Upper lobe of right lung (tissue), 1 donor: ENCODE measurements around the gene CFAP141. TPM values are rescaled to one million over a fixed set of nuclear protein-coding genes. Genes with fewer than 3 reads are reported as not detected.

Experiments
- ATAC-seq: fragments of 200-7000 bp; cut with Tn5 transposase; one replicate; pipeline ENCODE4 v1.9.1; 2020; ENCODE audit warnings: mild to moderate bottlenecking, moderate library complexity
- DNase-seq: peaks from one replicate; pipeline ENCODE4 v3.0.0-alpha.2; 2020
- H3K27ac ChIP-seq: fragments of 200-600 bp; one replicate; pipeline ENCODE4 v1.8.0; 2022
- H3K27me3 ChIP-seq: fragments of 200-600 bp; one replicate; pipeline ENCODE4 v1.8.0; 2022; ENCODE audit warnings: mild to moderate bottlenecking
- H3K36me3 ChIP-seq: fragments of 200-600 bp; one replicate; pipeline ENCODE4 v1.8.0; 2022
- H3K4me1 ChIP-seq: fragments of 200-600 bp; one replicate; pipeline ENCODE4 v1.8.0; 2022
- H3K4me3 ChIP-seq: fragments of 200-600 bp; one replicate; pipeline ENCODE4 v1.8.0; 2022; ENCODE audit warnings: mild to moderate bottlenecking
- H3K9me3 ChIP-seq: fragments of 200-600 bp; one replicate; pipeline ENCODE4 v1.8.0; 2022
- intact Hi-C: fragments of 100-400 bp; cut with DNase I; formaldehyde crosslinking; loops from one replicate; pipeline ENCODE4 v1.11.0; 2022
- total RNA-seq: library from RNA; stranded (reverse); fragmentation: NEBNext Ultra II Directional; extraction: Animal tissue kit (Norgen Biotek cat#: 25700); gene quantifications from one replicate; pipeline ENCODE4 v1.2.1, GENCODE V29; 2021
- TF ChIP-seq, protein P1 (sequence below): fragments of 200-600 bp; IDR thresholded peaks from one replicate; pipeline ENCODE4 v1.8.0; 2022; ENCODE audit warnings: antibody characterized with exemption
- donor health status: DM: no; HTN: yes; CAD: no; lungs with severe emphysema.

CFAP141 gene
- total RNA-seq, 1 donor from 2014 or later: not detected

DNA sequence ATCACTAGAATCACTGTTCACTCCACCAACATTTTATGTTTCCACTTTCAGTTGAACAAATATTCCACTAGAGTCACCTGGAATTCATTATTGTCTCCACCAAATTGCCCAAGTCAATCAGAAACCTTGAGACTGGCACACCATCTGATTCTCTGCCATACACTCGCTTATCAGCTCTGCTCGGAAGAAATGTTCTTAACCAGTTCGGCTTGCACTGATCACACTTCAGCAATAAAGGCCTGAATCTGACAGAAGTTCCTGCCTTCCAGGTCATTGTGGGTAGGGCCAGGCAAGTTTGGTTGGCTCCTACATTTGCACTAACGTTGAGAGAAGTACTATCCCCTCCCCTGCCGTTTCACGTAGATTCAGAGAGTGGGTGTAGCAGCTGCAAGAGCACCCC, 24.2 kb downstream of the CFAP141 start:
- no peak for ATAC-seq
- H3K27me3 ChIP-seq: no peaks in the 10 kb centered on the region
- peak overlapping the region; percentile 98 for H3K4me3 ChIP-seq
- peaks cover 7% of the 10 kb centered on the region for H3K36me3 ChIP-seq
- no peaks in the 10 kb centered on the region for H3K9me3 ChIP-seq
- DNase-seq: no peak
- H3K27ac ChIP-seq: peak overlapping the region; percentile 96
- peaks cover 51% of the 10 kb centered on the region for H3K4me1 ChIP-seq
- intact Hi-C loops: no loop called here
- TF ChIP-seq, protein P1, sequence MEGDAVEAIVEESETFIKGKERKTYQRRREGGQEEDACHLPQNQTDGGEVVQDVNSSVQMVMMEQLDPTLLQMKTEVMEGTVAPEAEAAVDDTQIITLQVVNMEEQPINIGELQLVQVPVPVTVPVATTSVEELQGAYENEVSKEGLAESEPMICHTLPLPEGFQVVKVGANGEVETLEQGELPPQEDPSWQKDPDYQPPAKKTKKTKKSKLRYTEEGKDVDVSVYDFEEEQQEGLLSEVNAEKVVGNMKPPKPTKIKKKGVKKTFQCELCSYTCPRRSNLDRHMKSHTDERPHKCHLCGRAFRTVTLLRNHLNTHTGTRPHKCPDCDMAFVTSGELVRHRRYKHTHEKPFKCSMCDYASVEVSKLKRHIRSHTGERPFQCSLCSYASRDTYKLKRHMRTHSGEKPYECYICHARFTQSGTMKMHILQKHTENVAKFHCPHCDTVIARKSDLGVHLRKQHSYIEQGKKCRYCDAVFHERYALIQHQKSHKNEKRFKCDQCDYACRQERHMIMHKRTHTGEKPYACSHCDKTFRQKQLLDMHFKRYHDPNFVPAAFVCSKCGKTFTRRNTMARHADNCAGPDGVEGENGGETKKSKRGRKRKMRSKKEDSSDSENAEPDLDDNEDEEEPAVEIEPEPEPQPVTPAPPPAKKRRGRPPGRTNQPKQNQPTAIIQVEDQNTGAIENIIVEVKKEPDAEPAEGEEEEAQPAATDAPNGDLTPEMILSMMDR: no peak

GRCh38 chr1:154179946-154180687, 26.0 kb downstream of the CFAP141 start:
- intact Hi-C loops: no loop called here
- Histone ChIP-seq H3K27me3 (no peaks in the 10 kb centered on the region), H3K4me3 (peak overlapping the region; percentile 98), H3K27ac (peak overlapping the region; percentile 38), H3K36me3 (peaks cover 17% of the 10 kb centered on the region), H3K9me3 (no peaks in the 10 kb centered on the region), H3K4me1 (peaks cover 69% of the 10 kb centered on the region)
- no peak for DNase-seq
- ATAC-seq: no peak
- TF ChIP-seq, protein P1: no peak

DNA sequence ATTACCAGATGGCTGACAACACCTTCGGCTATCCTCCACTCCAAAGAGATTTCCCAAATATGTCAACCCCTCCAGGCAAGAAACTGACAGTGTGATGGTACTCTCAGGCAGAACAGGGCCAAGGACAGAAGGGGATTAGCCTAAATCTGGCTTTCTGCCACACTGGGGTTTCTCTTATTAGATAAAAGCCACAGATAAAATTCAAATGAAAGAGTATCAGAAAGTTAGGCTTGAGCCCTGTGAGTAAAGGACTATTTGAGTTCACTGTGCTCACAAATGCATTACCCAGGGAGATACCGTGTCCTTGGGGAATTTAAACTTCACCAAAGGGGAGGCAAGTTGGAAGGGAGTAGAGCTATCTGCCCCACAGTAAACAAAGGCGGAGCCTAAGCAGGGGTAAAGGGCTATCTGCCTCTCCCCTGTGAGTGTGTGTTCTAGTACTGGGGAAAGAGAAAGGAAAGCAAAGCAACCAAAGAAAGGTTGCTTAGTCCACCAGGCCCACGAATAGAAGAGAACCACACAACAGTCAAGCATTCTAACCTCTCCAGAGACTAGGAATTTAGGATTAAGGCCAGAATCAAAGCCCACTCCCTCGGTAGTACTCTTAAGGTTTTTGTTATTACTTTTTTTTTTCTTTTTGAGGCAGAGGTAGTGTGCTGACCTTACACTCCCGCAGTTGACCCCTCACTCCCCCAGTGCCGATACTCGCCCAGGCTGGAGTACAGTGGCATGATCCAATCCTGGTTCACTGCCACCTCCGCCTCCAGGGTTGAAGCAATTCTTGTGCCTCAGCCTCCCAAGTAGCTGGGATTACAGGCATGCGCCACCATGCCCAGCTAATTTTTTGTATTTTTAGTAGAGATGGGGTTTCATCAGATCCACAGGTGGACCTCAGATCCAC, 27.0 kb downstream of the CFAP141 start:
- Histone ChIP-seq H3K4me3 (peak overlapping the region; percentile 98), H3K27ac (peak overlapping the region; percentile 38), H3K36me3 (peaks cover 26% of the 10 kb centered on the region), H3K9me3 (no peaks in the 10 kb centered on the region), H3K4me1 (peaks cover 70% of the 10 kb centered on the region), H3K27me3 (no peaks in the 10 kb centered on the region)
- TF ChIP-seq, protein P1: no peak
- DNase-seq: no peak
- intact Hi-C loops: no loop called here
- no peak for ATAC-seq

DNA sequence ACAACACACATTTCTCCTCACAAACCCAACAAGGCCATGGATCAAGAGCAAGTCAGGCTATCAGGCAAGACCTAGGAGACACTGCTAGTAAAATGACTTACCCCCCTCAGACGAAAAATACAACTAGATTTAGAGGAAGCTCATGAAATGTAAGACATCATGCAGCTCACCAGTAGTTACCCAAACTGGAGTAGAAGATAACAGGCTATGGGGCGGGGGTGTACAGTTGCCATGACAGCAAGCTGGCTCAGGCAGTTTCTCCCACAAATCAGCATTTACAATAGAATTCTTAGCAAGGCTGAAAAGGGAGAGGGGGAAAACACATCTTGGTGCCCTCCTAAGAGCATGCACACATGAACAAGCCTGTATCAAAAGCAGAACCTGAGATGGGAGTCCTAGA, 28.1 kb downstream of the CFAP141 start:
- intact Hi-C loops: no loop called here
- H3K4me1 ChIP-seq: peaks cover 70% of the 10 kb centered on the region

GRCh38 chr1:154176337-154176736, 29.8 kb downstream of the CFAP141 start:
- TF ChIP-seq, protein P1: no peak
- ATAC-seq (peak; percentile 69), DNase-seq (no peak)
- Histone ChIP-seq H3K27ac (peak overlapping the region; percentile 51), H3K36me3 (peaks cover 54% of the 10 kb centered on the region), H3K9me3 (no peaks in the 10 kb centered on the region), H3K4me3 (no peak overlapping the region), H3K4me1 (peaks cover 63% of the 10 kb centered on the region), H3K27me3 (no peaks in the 10 kb centered on the region)
- intact Hi-C loops: no loop called here

More for the DNA sequence above, 28.1 kb downstream of the CFAP141 start:
- Histone ChIP-seq H3K36me3 (peaks cover 37% of the 10 kb centered on the region), H3K27ac (no peak overlapping the region), H3K9me3 (no peaks in the 10 kb centered on the region), H3K4me3 (no peak overlapping the region), H3K27me3 (no peaks in the 10 kb centered on the region)
- TF ChIP-seq, protein P1: no peak
- DNase-seq (no peak), ATAC-seq (no peak)
